OCI-M1 (cell line): ENCODE data around the gene AMN1.

Source experiments
- DNase-seq: peaks from one replicate; lab custom pipeline; 2025; lab: John Stamatoyannopoulos, UW

AMN1 gene

GRCh38 chr12:31629756-31630732 lies 98.8 kb downstream of the AMN1 start:
- peak; percentile 75 for DNase-seq

GRCh38 chr12:31627456-31628054 lies 101.3 kb downstream of the AMN1 start:
- DNase-seq: no peak

- DNase-seq: no peak
Measured at GRCh38 chr12:31626270-31626995, 102.4 kb downstream of the AMN1 start.

DNA sequence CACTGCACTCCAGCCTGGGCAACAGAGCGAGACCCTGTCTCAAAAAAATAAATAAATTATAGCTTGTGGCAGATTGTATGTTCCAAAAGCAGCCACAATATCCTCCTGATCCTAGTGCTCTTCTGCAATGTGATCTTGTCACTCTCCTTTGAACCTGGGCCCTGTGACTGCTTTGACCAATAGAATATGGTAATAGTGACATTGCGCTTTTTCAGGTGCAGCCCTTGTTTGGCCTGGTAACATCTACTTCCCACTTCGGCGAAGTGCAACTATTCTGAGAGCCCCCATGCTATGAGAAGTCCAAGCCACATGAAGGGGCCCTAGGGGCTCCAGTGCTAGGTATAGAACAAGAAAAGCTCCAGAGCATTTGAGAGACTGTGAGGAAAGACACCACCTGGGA lies 106.8 kb downstream of the AMN1 start:
- peak; percentile 28 for DNase-seq
